B cell (primary cell): ENCODE measurements around the gene NEUROD4. TPM values are rescaled to one million over a fixed set of nuclear protein-coding genes. Genes with fewer than 3 reads are reported as not detected.

Experiments used
- ATAC-seq: fragments of 200-7000 bp; cut with Tn5 transposase; one replicate; pipeline ENCODE4 v1.10.0; 2021; ENCODE audit warnings: low read depth, mild to moderate bottlenecking, moderate number of reproducible peaks, moderate library complexity
- CTCF ChIA-PET: fragments of 350-600 bp; sonication (Branson Sonifier 250); formaldehyde crosslinking; loops from one replicate; lab custom pipeline; 2021; ENCODE audit warnings: antibody characterized with exemption, inconsistent platforms; lab: Charles Lee
- POLR2A ChIA-PET: fragments of 350-600 bp; sonication (Branson Sonifier 250); formaldehyde crosslinking; loops from one replicate; lab custom pipeline; 2021; ENCODE audit warnings: antibody characterized with exemption; lab: Charles Lee
- DNase-seq: peaks from one replicate; pipeline ENCODE4 v3.0.0; 2013
- H2AFZ ChIP-seq: 2 replicates; pipeline ENCODE4 v1.6.1; 2012; ENCODE audit warnings: mild to moderate bottlenecking, low read depth, low read length; ENCODE audit not compliant: insufficient read depth, poor library complexity, severe bottlenecking
- H3K27ac ChIP-seq, 2 donors: 1 replicate in 1 of 2; 2 replicates in 1 of 2; pipeline ENCODE4 v1.5.1; 2012 to 2013; ENCODE audit warnings: low read length in 2 of 2, mild to moderate bottlenecking in 2 of 2, moderate library complexity in 1 of 2
- H3K27me3 ChIP-seq, 4 experiments: fragments of 200-600 bp in 1 of 4; sonication (generic) in 1 of 4; replicated peaks in 1 of 4; 1 replicate in 2 of 4; 2 replicates in 2 of 4; pipeline versions ENCODE4 v1.6.1 to v1.7.0; 2013 to 2016; ENCODE audit warnings: low read length in 3 of 4, mild to moderate bottlenecking in 2 of 4, mixed read lengths in 1 of 4, moderate library complexity in 1 of 4; ENCODE audit not compliant: insufficient read depth in 4 of 4, control insufficient read depth in 3 of 4; ENCODE audit errors: control extremely low read depth in 1 of 4
- H3K36me3 ChIP-seq, 2 experiments: replicated peaks in 1 of 2; 1 replicate in 1 of 2; 2 replicates in 1 of 2; pipeline versions ENCODE4 v1.6.1 to v1.7.1; 2013; ENCODE audit warnings: low read length in 1 of 2; ENCODE audit not compliant: insufficient read depth in 2 of 2, control insufficient read depth in 1 of 2; ENCODE audit errors: control extremely low read depth in 1 of 2, extremely low read depth in 1 of 2
- H3K4me1 ChIP-seq, 2 donors: fragments of 200-600 bp in 1 of 2; sonication (generic) in 1 of 2; 1 replicate in 1 of 2; 2 replicates in 1 of 2; pipeline versions ENCODE4 v1.5.1 to v1.6.1; 2013 to 2017; ENCODE audit warnings: low read length in 2 of 2; ENCODE audit not compliant: control insufficient read depth in 2 of 2, insufficient read depth in 2 of 2
- H3K4me2 ChIP-seq: replicated peaks from 2 replicates; pipeline ENCODE3; 2012; ENCODE audit warnings: mild to moderate bottlenecking, low read depth, low read length; ENCODE audit not compliant: poor library complexity, severe bottlenecking
- H3K4me3 ChIP-seq, 5 experiments: fragments of 200-600 bp in 1 of 5; sonication (generic) in 1 of 5; 1 replicate in 3 of 5; 2 replicates in 2 of 5; pipeline versions ENCODE4 v1.5.1 to v1.7.0; 2011 to 2016; ENCODE audit warnings: low read length in 4 of 5, mild to moderate bottlenecking in 4 of 5, low read depth in 2 of 5, control low read depth in 1 of 5, moderate library complexity in 1 of 5; ENCODE audit not compliant: insufficient read depth in 1 of 5; ENCODE audit errors: control extremely low read depth in 1 of 5, extremely low read depth in 1 of 5
- H3K79me2 ChIP-seq: fragments of 200-600 bp; sonication (generic); one replicate; pipeline ENCODE4 v1.6.0; 2016; ENCODE audit warnings: low read length; ENCODE audit not compliant: control insufficient read depth, insufficient read depth
- H3K9ac ChIP-seq: fragments of 200-600 bp; sonication (generic); 2 replicates; pipeline ENCODE4 v1.6.1; 2017; ENCODE audit warnings: mild to moderate bottlenecking, low read length, moderate library complexity
- H3K9me3 ChIP-seq, 3 donors: one replicate each; pipeline versions ENCODE4 v1.6.1 to v1.7.1; 2013; ENCODE audit warnings: low read length in 2 of 3; ENCODE audit not compliant: control insufficient read depth in 2 of 3, insufficient read depth in 1 of 3; ENCODE audit errors: control extremely low read depth in 1 of 3
- H4K20me1 ChIP-seq: 2 replicates; pipeline ENCODE4 v1.6.0; 2012; ENCODE audit warnings: mild to moderate bottlenecking, low read length; ENCODE audit not compliant: insufficient read depth, control insufficient read depth, poor library complexity, severe bottlenecking
- H3K27ac Mint-ChIP-seq: one replicate; pipeline ENCODE4 v1.8.0; 2021; ENCODE audit warnings: mixed read lengths
- H3K27me3 Mint-ChIP-seq: one replicate; pipeline ENCODE4 v1.8.0; 2021; ENCODE audit warnings: mixed read lengths
- H3K4me1 Mint-ChIP-seq: one replicate; pipeline ENCODE4 v1.8.0; 2021; ENCODE audit warnings: mixed read lengths
- H3K4me3 Mint-ChIP-seq: one replicate; pipeline ENCODE4 v1.8.0; 2021; ENCODE audit warnings: mixed read lengths
- H3K9me3 Mint-ChIP-seq: one replicate; pipeline ENCODE4 v1.8.0; 2022; ENCODE audit warnings: mixed read lengths; ENCODE audit not compliant: insufficient read depth
- EZH2 ChIP-seq: IDR thresholded peaks from 2 replicates; pipeline ENCODE4 v1.6.1; 2012; ENCODE audit warnings: borderline replicate concordance, low read depth, mild to moderate bottlenecking, moderate library complexity, low read length; ENCODE audit not compliant: insufficient read depth, poor library complexity, severe bottlenecking
- WGBS: methylation state at CpG from one replicate; pipeline ENCODE4 v1.1.5; 2013; ENCODE audit warnings: missing lambda C conversion rate; ENCODE audit not compliant: insufficient coverage; 5-methylcytosine and 5-hydroxymethylcytosine counted together
- intact Hi-C: fragments of 100-400 bp; cut with micrococcal nuclease; formaldehyde crosslinking; loops from one replicate; pipeline ENCODE4 v1.10.0; 2022
- polyA plus RNA-seq: library from polyadenylated mRNA; depleted of rRNA; stranded (reverse); fragments of >200 nt; gene quantifications from 2 replicates; pipeline ENCODE4 v1.2.3, GENCODE V29; 2012
- total RNA-seq, 2 donors: library from RNA; stranded (reverse); fragments of 120-200 nt in 1 of 2; gene quantifications; 1 replicate in 1 of 2; 2 replicates in 1 of 2; pipeline versions ENCODE4 v1.2.3 to v1.2.4, GENCODE V29; 2013 to 2022
- TF ChIP-seq, protein P1 (sequence below): fragments of 200-600 bp; IDR thresholded peaks from one replicate; pipeline ENCODE4 v1.8.0; 2022; ENCODE audit warnings: antibody characterized with exemption, mild to moderate bottlenecking

The NEUROD4 gene
- total and polyA plus RNA-seq, 2 donors (not counting 1 experiment from before 2014, with no cell fraction given) = not detected

DNA sequence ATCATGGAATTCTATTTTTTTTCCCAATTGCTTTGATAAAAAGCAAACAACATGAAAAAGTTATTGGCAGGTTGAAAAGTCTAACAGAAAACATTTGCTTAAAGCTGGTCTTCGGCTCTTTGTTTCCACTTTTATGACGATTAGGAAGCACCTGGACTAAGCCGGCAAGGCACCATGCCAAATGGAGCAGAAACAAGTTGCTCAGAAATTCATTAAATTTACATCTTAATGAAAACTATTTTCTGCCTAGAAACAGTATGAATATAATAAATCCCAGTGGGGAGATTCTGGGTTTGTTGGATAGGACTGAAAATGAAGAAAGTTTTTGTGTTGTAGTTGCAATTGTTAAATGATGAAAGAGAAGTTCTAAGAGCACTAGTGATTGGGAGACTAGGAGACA, 55.0 kb downstream of the NEUROD4 start:
- Histone ChIP-seq H3K4me3 (no peak overlapping the region), H3K27ac (peak overlapping the region; percentile 48 to 58), H3K4me1 (peaks cover 0 to 10% of the 10 kb centered on the region in 2 donors), H3K9ac (peak overlapping the region; percentile 24), H3K4me2 (peak overlapping the region; percentile 20), H3K36me3 (no peaks in the 10 kb centered on the region), H3K79me2 (no peaks in the 10 kb centered on the region), H2AFZ (peak overlapping the region; percentile 11), H4K20me1 (no peaks in the 10 kb centered on the region), H3K9me3 (peaks cover 0 to 1% (median 0%) of the 10 kb centered on the region in 3 donors), H3K27me3 (no peaks in the 10 kb centered on the region)
- CTCF ChIA-PET = interaction anchor here (0.6 to 17.0 kb wide), 10 partner anchors 8 to 739 kb away, joined by 3 to 647 read pairs (median 4); partner anchors contain the start of gene TESPA1
- TF ChIP-seq, protein P1, sequence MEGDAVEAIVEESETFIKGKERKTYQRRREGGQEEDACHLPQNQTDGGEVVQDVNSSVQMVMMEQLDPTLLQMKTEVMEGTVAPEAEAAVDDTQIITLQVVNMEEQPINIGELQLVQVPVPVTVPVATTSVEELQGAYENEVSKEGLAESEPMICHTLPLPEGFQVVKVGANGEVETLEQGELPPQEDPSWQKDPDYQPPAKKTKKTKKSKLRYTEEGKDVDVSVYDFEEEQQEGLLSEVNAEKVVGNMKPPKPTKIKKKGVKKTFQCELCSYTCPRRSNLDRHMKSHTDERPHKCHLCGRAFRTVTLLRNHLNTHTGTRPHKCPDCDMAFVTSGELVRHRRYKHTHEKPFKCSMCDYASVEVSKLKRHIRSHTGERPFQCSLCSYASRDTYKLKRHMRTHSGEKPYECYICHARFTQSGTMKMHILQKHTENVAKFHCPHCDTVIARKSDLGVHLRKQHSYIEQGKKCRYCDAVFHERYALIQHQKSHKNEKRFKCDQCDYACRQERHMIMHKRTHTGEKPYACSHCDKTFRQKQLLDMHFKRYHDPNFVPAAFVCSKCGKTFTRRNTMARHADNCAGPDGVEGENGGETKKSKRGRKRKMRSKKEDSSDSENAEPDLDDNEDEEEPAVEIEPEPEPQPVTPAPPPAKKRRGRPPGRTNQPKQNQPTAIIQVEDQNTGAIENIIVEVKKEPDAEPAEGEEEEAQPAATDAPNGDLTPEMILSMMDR = no peak
- TF ChIP-seq EZH2 = no peak
- DNase-seq (peak; percentile 55), ATAC-seq (peak; percentile 47)
- Mint-ChIP-seq H3K4me3 (peak overlapping the region; percentile 13), H3K9me3 (no peaks in the 10 kb centered on the region), H3K4me1 (peaks cover 18% of the 10 kb centered on the region), H3K27ac (peak overlapping the region; percentile 1), H3K27me3 (peaks cover 17% of the 10 kb centered on the region)
- POLR2A ChIA-PET = no interaction called here
- WGBS = no CpG with 5 or more reads among the region's 3 CpGs
- intact Hi-C loops = no loop called here

Other genes with a start within 250 kb of the NEUROD4 start
- gene MUCL1, start 165.5 kb upstream of the NEUROD4 start, total RNA-seq = not detected in 2 replicates
- gene MUCL1, start 165.5 kb upstream of the NEUROD4 start, polyA plus RNA-seq = not detected in 2 replicates
- gene TESPA1, start 35.2 kb upstream of the NEUROD4 start, total RNA-seq = 17.8 and 19.0 TPM in 2 replicates
- 8.4 and 9.5 TPM in 2 replicates for gene TESPA1, start 35.2 kb upstream of the NEUROD4 start, polyA plus RNA-seq
- not detected in 2 replicates for gene OR9K2, start 106.4 kb downstream of the NEUROD4 start, total RNA-seq
- not detected in 2 replicates for gene OR9K2, start 106.4 kb downstream of the NEUROD4 start, polyA plus RNA-seq
- not detected in 2 replicates for gene OR10A7, start 201.1 kb downstream of the NEUROD4 start, total RNA-seq
- gene OR10A7, start 201.1 kb downstream of the NEUROD4 start, polyA plus RNA-seq = not detected in 2 replicates
- not detected in 2 replicates for gene OR6C74, start 224.6 kb downstream of the NEUROD4 start, total RNA-seq
- not detected in 2 replicates for gene OR6C74, start 224.6 kb downstream of the NEUROD4 start, polyA plus RNA-seq